ENCODE measurements around the gene MEIS1.

GRCh38 chr2:66553370-66553769, 118.4 kb downstream of the MEIS1 start:
- TF ChIP-seq POLR2A (IDR thresholded peaks at IDR 0.05): no peak
- TF ChIP-seq CTCF (IDR thresholded peaks at IDR 0.05): no peak

Measured in testis (tissue), 2 donors.